Measurements from ENCODE around the gene PADI6.

PADI6 gene

GRCh38 chr1:17437580-17438317, 65.8 kb downstream of the PADI6 start:
- H3K27ac ChIP-seq (ENCODE audit: extremely low read depth, low read depth, low read length) = peak overlapping the region; percentile 99
- H3K36me3 ChIP-seq (ENCODE audit: control insufficient read depth in 2 of 2, insufficient read depth in 1 of 2, low read length in 2 of 2) = peaks cover 16 to 45% of the 10 kb centered on the region in 2 experiments
- TF ChIP-seq TCF7L2 (IDR thresholded peaks at IDR 0.05; ENCODE audit: borderline replicate concordance, low read depth, low read length) = peak; percentile 25; the same call in 1 of the 2 replicates
- no peak for TF ChIP-seq CTCF (tag by site-specific recombination; IDR thresholded peaks at IDR 0.05)
- TF ChIP-seq ZNF223 (tag by site-specific recombination; IDR thresholded peaks at IDR 0.05) = no peak
- no peak for TF ChIP-seq ZNF433 (tag by site-specific recombination; IDR thresholded peaks at IDR 0.05; ENCODE audit: low read depth)
- peak; percentile 26; the same call in 1 of the 2 replicates for TF ChIP-seq ZBTB6 (tag by site-specific recombination; IDR thresholded peaks at IDR 0.05)
- H3K9me3 ChIP-seq (ENCODE audit: control insufficient read depth, insufficient read depth, low read depth, low read length) = no peaks in the 10 kb centered on the region
- ChIA-PET CTCF (no interaction called here), POLR2A (interaction anchor here (1.0 kb wide), 1 partner anchor 15 kb away, joined by 3 read pairs; no protein-coding TSS in a partner anchor)
- peak overlapping the region; percentile 81 for H3K4me3 ChIP-seq (ENCODE audit: low read depth, low read length)
- H3K4me1 ChIP-seq (ENCODE audit: control insufficient read depth, insufficient read depth, low read length) = peaks cover 10% of the 10 kb centered on the region

- H3K4me1 ChIP-seq (ENCODE audit: control insufficient read depth, insufficient read depth, low read length) = peaks cover 10% of the 10 kb centered on the region
- ChIA-PET CTCF (interaction anchor here (0.6 to 1.5 kb wide), 4 partner anchors 19 to 829 kb away, joined by 3 to 5 read pairs (median 4); no protein-coding TSS in a partner anchor), POLR2A (interaction anchor here (0.7 to 1.6 kb wide), 4 partner anchors 13 to 180 kb away, joined by 3 to 4 read pairs (median 3); no protein-coding TSS in a partner anchor)
- peaks cover 16 to 37% of the 10 kb centered on the region in 2 experiments for H3K36me3 ChIP-seq (ENCODE audit: control insufficient read depth in 2 of 2, insufficient read depth in 1 of 2, low read length in 2 of 2)
- peak overlapping the region; percentile 81 for H3K4me3 ChIP-seq (ENCODE audit: low read depth, low read length)
- H3K27ac ChIP-seq (ENCODE audit: extremely low read depth, low read depth, low read length) = peak overlapping the region; percentile 99
- no peaks in the 10 kb centered on the region for H3K9me3 ChIP-seq (ENCODE audit: control insufficient read depth, insufficient read depth, low read depth, low read length)
- TF ChIP-seq ZNF398 (tag by site-specific recombination; IDR thresholded peaks at IDR 0.05) (peak; percentile 100), PRDM6 (tag by site-specific recombination; IDR thresholded peaks at IDR 0.05) (no peak), ZBTB11 (tag by site-specific recombination; conservative IDR thresholded peaks at IDR 0.05; ENCODE audit: low read depth) (peak; percentile 31; the same call in 1 of the 2 replicates), ZNF658 (tag by site-specific recombination; IDR thresholded peaks at IDR 0.05) (no peak), ZEB2 (tag by site-specific recombination; IDR thresholded peaks at IDR 0.05) (peak; percentile 35; the same call in 1 of the 2 replicates), ZNF558 (tag by site-specific recombination; IDR thresholded peaks at IDR 0.05) (no peak), ZNF391 (tag by site-specific recombination; IDR thresholded peaks at IDR 0.05; ENCODE audit: borderline replicate concordance, low read depth) (no peak), ZNF513 (tag by site-specific recombination; IDR thresholded peaks at IDR 0.05) (no peak), KLF17 (tag by site-specific recombination; IDR thresholded peaks at IDR 0.05) (peak; percentile 67; the same call in 1 of the 2 replicates), KLF8 (tag by site-specific recombination; IDR thresholded peaks at IDR 0.05) (peak; percentile 90), ZNF623 (tag by site-specific recombination; IDR thresholded peaks at IDR 0.05) (no peak), TCF7L2 (IDR thresholded peaks at IDR 0.05; ENCODE audit: borderline replicate concordance, low read depth, low read length) (no peak)
These were observed 66.6 kb downstream of the PADI6 start for GRCh38 chr1:17438318-17439249.
